Thoracic aorta (tissue), 2 donors: ENCODE data around the gene NUP210. TPM values are rescaled to one million over a fixed set of nuclear protein-coding genes. Genes with fewer than 3 reads are reported as not detected.

Experiments
- ATAC-seq: fragments of 150-250 bp; one replicate; pipeline ENCODE4 v1.8.0; 2017; ENCODE audit warnings: low read depth; ENCODE audit not compliant: insufficient number of reproducible peaks, low FRiP score
- DNase-seq: peaks from one replicate; pipeline ENCODE4 v3.0.0-alpha.2; 2020; ENCODE audit warnings: low spot score
- H3K27ac ChIP-seq, 2 donors: fragments of 200-600 bp; sonication (generic); 1 replicate in 1 of 2; 2 replicates in 1 of 2; pipeline ENCODE4 v1.5.1; 2016; ENCODE audit warnings: mild to moderate bottlenecking in 2 of 2, moderate library complexity in 2 of 2
- H3K27me3 ChIP-seq: fragments of 200-600 bp; sonication (generic); replicated peaks from 2 replicates; pipeline ENCODE4 v1.6.0; 2016; ENCODE audit warnings: mild to moderate bottlenecking; ENCODE audit not compliant: insufficient read depth
- H3K36me3 ChIP-seq: fragments of 200-600 bp; sonication (generic); one replicate; pipeline ENCODE4 v1.5.1; 2016
- H3K4me1 ChIP-seq, 2 donors: fragments of 200-600 bp; sonication (generic); 1 replicate in 1 of 2; 2 replicates in 1 of 2; pipeline versions ENCODE4 v1.5.1 to v1.6.0; 2016; ENCODE audit warnings: low read depth in 2 of 2, mild to moderate bottlenecking in 1 of 2; ENCODE audit not compliant: control insufficient read depth in 1 of 2
- H3K4me3 ChIP-seq: fragments of 200-600 bp; sonication (generic); 2 replicates; pipeline ENCODE4 v1.5.1; 2016; ENCODE audit warnings: mild to moderate bottlenecking
- H3K9me3 ChIP-seq: fragments of 200-600 bp; sonication (generic); 2 replicates; pipeline ENCODE4 v1.5.1; 2016
- CTCF ChIP-seq: fragments of 200-600 bp; sonication (generic); IDR thresholded peaks from one replicate; pipeline ENCODE4 v1.5.1; 2019; ENCODE audit warnings: antibody characterized with exemption
- total RNA-seq, 2 donors: library from RNA; depleted of rRNA; stranded (reverse); fragments of >200 nt; gene quantifications; one replicate each; pipeline versions ENCODE4 v1.1.0 to v1.2.3, GENCODE V29; 2016

Gene NUP210
- total RNA-seq, 2 donors from 2014 or later = 3.7 to 4.3 TPM

GRCh38 chr3:13364602-13365271 lies 55.4 kb downstream of the NUP210 start:
- no peak for TF ChIP-seq CTCF
- Histone ChIP-seq H3K4me3 (no peak overlapping the region), H3K27me3 (no peaks in the 10 kb centered on the region), H3K27ac (no peak overlapping the region), H3K4me1 (no peaks in the 10 kb centered on the region), H3K9me3 (no peaks in the 10 kb centered on the region), H3K36me3 (no peaks in the 10 kb centered on the region)
- DNase-seq (no peak), ATAC-seq (no peak)

GRCh38 chr3:13362551-13362950 lies 57.6 kb downstream of the NUP210 start:
- DNase-seq (no peak), ATAC-seq (no peak)
- no peaks in the 10 kb centered on the region for H3K36me3 ChIP-seq
- H3K9me3 ChIP-seq = no peaks in the 10 kb centered on the region
- H3K4me1 ChIP-seq = no peaks in the 10 kb centered on the region
- H3K4me3 ChIP-seq = no peak overlapping the region
- no peaks in the 10 kb centered on the region for H3K27me3 ChIP-seq
- H3K27ac ChIP-seq = no peak overlapping the region
- no peak for TF ChIP-seq CTCF

GRCh38 chr3:13359916-13360315 lies 60.2 kb downstream of the NUP210 start:
- Histone ChIP-seq H3K4me1 (no peaks in the 10 kb centered on the region), H3K36me3 (no peaks in the 10 kb centered on the region), H3K27ac (no peak overlapping the region), H3K27me3 (no peaks in the 10 kb centered on the region), H3K9me3 (no peaks in the 10 kb centered on the region), H3K4me3 (no peak overlapping the region)
- no peak for TF ChIP-seq CTCF
- DNase-seq (no peak), ATAC-seq (no peak)

- Histone ChIP-seq H3K27me3 (no peaks in the 10 kb centered on the region), H3K4me1 (no peaks in the 10 kb centered on the region), H3K4me3 (no peak overlapping the region), H3K9me3 (no peaks in the 10 kb centered on the region), H3K27ac (no peak overlapping the region), H3K36me3 (no peaks in the 10 kb centered on the region)
- DNase-seq (no peak), ATAC-seq (no peak)
- no peak for TF ChIP-seq CTCF
Measured at GRCh38 chr3:13358643-13359042, 61.5 kb downstream of the NUP210 start.

GRCh38 chr3:13358051-13358450 lies 62.1 kb downstream of the NUP210 start:
- H3K9me3 ChIP-seq = no peaks in the 10 kb centered on the region
- no peaks in the 10 kb centered on the region for H3K36me3 ChIP-seq
- H3K27me3 ChIP-seq = no peaks in the 10 kb centered on the region
- DNase-seq = no peak
- no peak for TF ChIP-seq CTCF
- H3K4me3 ChIP-seq = no peak overlapping the region
- H3K4me1 ChIP-seq = no peaks in the 10 kb centered on the region
- ATAC-seq = no peak
- H3K27ac ChIP-seq = no peak overlapping the region
